ENCODE measurements around the gene TMCC1. TPM values are rescaled to one million over a fixed set of nuclear protein-coding genes. Genes with fewer than 3 reads are reported as not detected.
"Not testable (repeated sequence)": the region's sequence is repeated elsewhere in the genome, so short reads cannot be mapped to it uniquely, and the experiment has no call there.

TMCC1 gene
- total RNA-seq, 1 donor from 2014 or later: 25.9 TPM

- POLR2A ChIA-PET: no interaction called here
- H3K36me3 Mint-ChIP-seq (ENCODE audit: low read depth): peaks cover 15% of the 10 kb centered on the region
- no peak overlapping the region for H3K27ac Mint-ChIP-seq
- H3K4me1 Mint-ChIP-seq: no peaks in the 10 kb centered on the region
- no peak for DNase-seq
- intact Hi-C loops (cut with micrococcal nuclease): no loop called here
- no peak overlapping the region for H3K4me3 Mint-ChIP-seq
- ATAC-seq (ENCODE audit: low read depth): no peak
- no peaks in the 10 kb centered on the region for H3K9me3 Mint-ChIP-seq
- TF ChIP-seq CTCF (IDR thresholded peaks at IDR 0.05): no peak
- H3K27me3 Mint-ChIP-seq: no peaks in the 10 kb centered on the region
- CTCF ChIA-PET: no interaction called here
Observed at GRCh38 chr3:129837065-129837642, 56.4 kb downstream of the TMCC1 start.

GRCh38 chr3:129836381-129837064, 57.0 kb downstream of the TMCC1 start:
- Mint-ChIP-seq H3K36me3 (ENCODE audit: low read depth) (peaks cover 15% of the 10 kb centered on the region), H3K27ac (no peak overlapping the region), H3K4me1 (no peaks in the 10 kb centered on the region), H3K9me3 (no peaks in the 10 kb centered on the region), H3K27me3 (no peaks in the 10 kb centered on the region), H3K4me3 (no peak overlapping the region)
- no peak for DNase-seq
- POLR2A ChIA-PET: no interaction called here
- ATAC-seq (ENCODE audit: low read depth): no peak
- TF ChIP-seq CTCF (IDR thresholded peaks at IDR 0.05): no peak
- CTCF ChIA-PET: no interaction called here
- intact Hi-C loops (cut with micrococcal nuclease): no loop called here

- H3K4me3 Mint-ChIP-seq: no peak overlapping the region
Observed at GRCh38 chr3:129835198-129835597, 58.3 kb downstream of the TMCC1 start.

GRCh38 chr3:129834580-129834979, 58.9 kb downstream of the TMCC1 start:
- Mint-ChIP-seq H3K4me3 (no peak overlapping the region), H3K36me3 (ENCODE audit: low read depth) (peaks cover 9% of the 10 kb centered on the region), H3K27me3 (no peaks in the 10 kb centered on the region), H3K9me3 (no peaks in the 10 kb centered on the region), H3K27ac (no peak overlapping the region), H3K4me1 (no peaks in the 10 kb centered on the region)
- DNase-seq: no peak
- POLR2A ChIA-PET: no interaction called here
- ATAC-seq (ENCODE audit: low read depth): no peak
- CTCF ChIA-PET: interaction anchor here (1.0 to 2.5 kb wide), 2 partner anchors 9 to 344 kb away, joined by 3 to 10 read pairs; no protein-coding TSS in a partner anchor
- TF ChIP-seq CTCF (IDR thresholded peaks at IDR 0.05): no peak
- intact Hi-C loops (cut with micrococcal nuclease): no loop called here

More at GRCh38 chr3:129835198-129835597, 58.3 kb downstream of the TMCC1 start:
- TF ChIP-seq CTCF (IDR thresholded peaks at IDR 0.05): no peak
- Mint-ChIP-seq H3K27me3 (no peaks in the 10 kb centered on the region), H3K9me3 (no peaks in the 10 kb centered on the region), H3K27ac (no peak overlapping the region), H3K36me3 (ENCODE audit: low read depth) (peaks cover 9% of the 10 kb centered on the region), H3K4me1 (no peaks in the 10 kb centered on the region)
- DNase-seq (no peak), ATAC-seq (ENCODE audit: low read depth) (no peak)
- CTCF ChIA-PET: interaction anchor here (1.0 kb wide), 1 partner anchor 10 kb away, joined by 3 read pairs; no protein-coding TSS in a partner anchor
- POLR2A ChIA-PET: no interaction called here
- intact Hi-C loops (cut with micrococcal nuclease): no loop called here

- H3K36me3 Mint-ChIP-seq (ENCODE audit: low read depth); H3K9me3 Mint-ChIP-seq; H3K27me3 Mint-ChIP-seq; H3K4me3 Mint-ChIP-seq; ATAC-seq (ENCODE audit: low read depth); DNase-seq; intact Hi-C loops (cut with micrococcal nuclease); H3K27ac Mint-ChIP-seq: not testable (repeated sequence)
- ChIA-PET POLR2A (interaction anchor here (0.6 kb wide), 2 partner anchors 56 to 68 kb away, joined by 3 read pairs; no protein-coding TSS in a partner anchor), CTCF (interaction anchor here (1.7 to 2.5 kb wide), 2 partner anchors 342 kb away, joined by 6 to 10 read pairs; no protein-coding TSS in a partner anchor)
- H3K4me1 Mint-ChIP-seq: peaks cover 17% of the 10 kb centered on the region
Observed at GRCh38 chr3:129831942-129832341, 61.6 kb downstream of the TMCC1 start.

All from activated B cell treated with CpG ODN at 0.5 μM for 24 hours (primary cell).